NAMALWA (cell line): ENCODE results near the gene SEPTIN12.
"Not testable (repeated sequence)": the region's sequence is repeated elsewhere in the genome, so short reads cannot be mapped to it uniquely, and the experiment has no call there.

ENCODE experiments used
- DNase-seq: peaks from one replicate; pipeline ENCODE4 v3.0.0-alpha.2; 2015; ENCODE audit warnings: low spot score

SEPTIN12 gene

GRCh38 chr16:4752351-4753100 is 35.6 kb downstream of the SEPTIN12 start:
- no peak for DNase-seq

DNA sequence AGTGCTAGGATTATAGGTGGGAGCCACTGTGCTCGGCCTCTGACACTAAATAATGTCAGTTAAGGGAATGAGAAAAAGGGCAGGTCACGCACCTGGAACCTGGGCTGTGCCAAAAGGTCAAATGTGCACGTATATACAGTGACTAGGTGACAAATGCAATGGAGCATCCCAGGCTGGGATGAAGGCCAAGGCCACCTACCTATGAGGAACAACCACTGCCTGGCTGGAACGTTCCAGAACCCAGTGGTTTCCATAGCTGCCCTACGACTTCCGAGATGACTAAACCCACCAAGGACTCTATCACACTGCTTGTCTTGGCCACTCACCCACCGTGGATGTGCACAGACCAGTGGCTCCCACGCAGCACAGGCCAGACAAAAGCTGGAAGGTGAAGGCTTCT is 37.2 kb downstream of the SEPTIN12 start:
- DNase-seq: no peak

- DNase-seq: no peak
Observed at GRCh38 chr16:4749700-4750257, 38.4 kb downstream of the SEPTIN12 start.

- no peak for DNase-seq
Observed at GRCh38 chr16:4748682-4749411, 39.3 kb downstream of the SEPTIN12 start.

- no peak for DNase-seq
Observed at GRCh38 chr16:4747906-4748681, 40.1 kb downstream of the SEPTIN12 start.

- no peak for DNase-seq
Observed at GRCh38 chr16:4746991-4747574, 41.1 kb downstream of the SEPTIN12 start.

- DNase-seq: no peak
Observed at GRCh38 chr16:4746215-4746614, 41.9 kb downstream of the SEPTIN12 start.

GRCh38 chr16:4745274-4745569 is 42.9 kb downstream of the SEPTIN12 start:
- no peak for DNase-seq

- no peak for DNase-seq
Observed at GRCh38 chr16:4744555-4745273, 43.4 kb downstream of the SEPTIN12 start.

DNA sequence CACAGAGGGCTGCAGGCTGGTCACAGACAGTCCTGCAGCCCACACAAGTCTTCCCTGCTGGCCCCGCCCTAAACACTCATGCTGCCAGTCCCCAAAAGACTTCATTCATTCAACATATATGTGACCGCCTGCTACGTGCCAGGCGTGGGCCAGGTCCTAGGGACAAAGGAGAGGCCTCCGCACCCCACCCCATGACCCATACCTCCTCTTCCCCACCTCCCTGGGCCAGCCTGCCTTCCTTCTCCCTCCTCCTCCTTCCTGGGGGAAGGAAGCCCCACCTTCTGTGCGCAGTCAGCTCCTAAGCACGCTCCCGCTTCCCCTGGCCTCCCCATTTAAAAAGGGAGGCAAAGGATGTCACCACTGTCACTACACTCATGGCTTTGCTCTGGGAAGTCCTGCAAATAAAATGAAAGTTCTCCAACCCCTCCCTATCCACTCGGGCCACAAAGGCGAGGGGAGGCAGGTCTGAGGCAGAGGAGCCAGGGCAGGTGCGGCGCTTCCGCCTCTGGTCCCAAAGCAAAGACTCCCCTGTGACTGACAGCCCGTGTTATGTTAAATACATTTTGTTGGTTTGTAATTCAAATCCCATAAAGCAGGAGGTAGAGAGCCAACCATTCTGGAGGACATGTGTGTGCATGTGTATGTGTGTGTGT is 44.8 kb downstream of the SEPTIN12 start:
- DNase-seq: no peak

GRCh38 chr16:4738370-4738769 is 49.8 kb downstream of the SEPTIN12 start:
- DNase-seq: not testable (repeated sequence)

GRCh38 chr16:4737545-4737944 is 50.6 kb downstream of the SEPTIN12 start:
- no peak for DNase-seq

DNA sequence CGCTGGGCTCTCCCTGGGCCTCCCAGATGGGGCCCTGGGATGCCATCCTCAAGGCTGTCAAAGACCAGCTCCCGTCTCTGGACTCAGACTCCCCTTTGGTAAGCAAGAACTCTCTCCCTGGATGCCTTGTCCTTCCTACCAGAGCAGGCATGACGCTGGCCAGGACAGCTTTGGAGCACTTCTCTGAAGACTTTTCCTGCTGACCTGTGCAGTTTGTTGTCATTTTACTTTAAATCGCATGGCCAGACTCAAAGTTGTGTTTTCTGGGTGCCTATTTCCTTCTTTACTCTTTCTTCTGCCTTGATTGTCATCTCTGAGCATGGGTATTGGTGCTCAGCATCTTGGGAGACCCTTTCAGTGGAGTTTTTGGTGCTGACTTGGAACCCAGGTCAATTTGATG is 51.6 kb downstream of the SEPTIN12 start:
- DNase-seq: no peak

DNA sequence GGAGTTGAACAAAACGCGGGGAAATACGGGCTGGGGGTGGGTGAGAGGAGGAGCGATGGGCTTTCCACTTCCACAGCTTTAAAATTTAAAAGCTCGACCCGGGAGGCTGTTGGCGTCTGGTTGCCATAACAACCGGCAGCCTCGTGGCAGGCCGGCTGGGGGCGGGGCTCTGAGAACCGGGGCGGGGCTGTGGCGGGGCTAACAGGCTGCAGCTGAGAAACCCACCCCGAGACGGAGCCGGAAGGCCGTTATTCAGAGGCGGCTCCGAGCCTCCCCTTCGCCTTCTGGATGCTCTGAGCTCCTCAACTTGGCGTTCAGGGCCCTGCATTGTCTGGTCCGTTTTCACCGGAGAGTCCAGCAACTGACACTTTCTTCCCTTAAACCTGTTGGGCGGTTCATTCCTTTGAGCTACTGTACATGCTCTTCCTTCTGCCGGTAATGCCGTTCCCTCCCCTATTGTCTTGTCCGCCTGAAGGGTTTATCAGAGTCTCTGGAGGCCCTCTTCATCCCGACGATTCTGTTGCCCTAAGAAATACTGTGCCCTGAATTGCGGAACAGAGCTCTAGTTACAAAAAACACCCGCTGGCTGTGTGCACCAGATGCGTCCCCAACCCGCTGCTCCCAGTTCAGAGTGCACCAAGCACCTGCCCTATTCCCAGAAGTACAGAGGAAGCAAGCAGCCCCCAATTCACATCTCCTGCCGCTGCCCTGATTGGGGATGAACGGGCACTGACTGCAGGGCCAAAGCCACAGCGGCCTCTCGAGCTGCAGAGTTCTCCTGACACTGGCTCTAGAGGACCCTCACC is 53.2 kb downstream of the SEPTIN12 start:
- peak; percentile 90 for DNase-seq

GRCh38 chr16:4734063-4734729 is 53.9 kb downstream of the SEPTIN12 start, which contains the start of the genes ANKS3 and DNAAF8:
ANKS3 (minus strand) TSS chr16:4734271; CDS start chr16:4730149, 4,122 bp downstream.
DNAAF8 (plus strand) TSS chr16:4734537; CDS start chr16:4736515, 1,978 bp downstream.
- peak; percentile 89 for DNase-seq

DNA sequence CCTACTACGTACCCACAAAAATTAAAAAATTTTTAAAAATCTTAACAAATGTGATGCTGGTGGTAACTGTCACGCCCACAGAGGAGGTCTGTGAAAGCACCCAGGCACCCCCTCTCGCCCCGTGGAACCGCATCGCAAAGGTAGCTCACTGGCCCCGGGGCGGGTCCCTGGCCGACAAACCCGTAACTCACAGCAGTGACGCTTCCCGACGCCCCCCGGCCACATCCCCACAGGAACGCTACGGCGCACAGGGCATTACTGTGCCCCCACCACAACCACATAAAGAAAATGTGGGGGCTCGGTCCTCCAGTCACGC is 54.4 kb downstream of the SEPTIN12 start:
- DNase-seq: no peak

- no peak for DNase-seq
Observed at GRCh38 chr16:4733211-4733742, 54.9 kb downstream of the SEPTIN12 start.

DNA sequence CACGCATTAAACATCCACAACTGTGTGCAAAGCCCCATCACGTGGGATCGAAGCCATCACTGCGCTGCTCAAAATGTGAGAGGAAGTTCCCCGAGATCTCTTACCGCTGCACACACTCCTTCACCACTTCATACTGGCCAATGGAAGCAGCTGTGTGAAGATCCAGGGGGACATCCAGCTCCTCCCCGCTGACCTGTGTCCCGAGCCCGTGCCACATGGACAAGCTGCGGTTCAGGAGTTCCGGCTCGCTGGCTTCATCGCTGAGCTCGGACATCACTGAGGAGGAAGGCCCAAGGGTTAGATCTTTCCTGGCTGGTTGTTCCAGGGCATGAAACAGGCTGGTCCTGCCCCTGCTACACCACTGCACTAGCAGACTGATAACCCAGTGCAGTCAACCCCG is 58.3 kb downstream of the SEPTIN12 start:
- DNase-seq: no peak

DNA sequence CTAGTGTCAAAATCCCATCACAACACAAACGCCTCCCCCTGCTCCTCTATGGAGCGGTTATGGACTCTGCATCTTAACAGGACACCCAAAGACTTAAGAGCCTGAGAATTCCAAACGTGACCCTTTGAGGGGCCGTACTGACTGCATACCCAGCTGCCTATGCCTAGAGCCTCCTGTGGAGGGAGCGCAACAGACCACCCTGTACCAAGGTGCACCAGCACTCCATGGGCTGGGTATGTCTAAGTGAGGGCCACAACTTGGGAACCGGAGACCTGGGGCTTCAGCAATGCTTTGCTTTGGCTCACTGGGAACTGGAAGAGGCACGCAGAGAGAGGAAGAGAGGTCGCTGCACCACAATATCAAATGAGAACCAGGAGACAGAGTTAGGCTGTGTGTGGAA is 59.5 kb downstream of the SEPTIN12 start:
- no peak for DNase-seq
